HG03439 (cell line): ENCODE measurements around the gene FAXDC2.
"Not testable (repeated sequence)": the region's sequence is repeated elsewhere in the genome, so short reads cannot be mapped to it uniquely, and the experiment has no call there.

Experiments used
- ATAC-seq: cut with Tn5 transposase; IDR thresholded peaks from one replicate; pipeline ENCODE4 v1.9.1; 2021; ENCODE audit warnings: mild to moderate bottlenecking, moderate library complexity; ENCODE audit not compliant: unreplicated experiment

FAXDC2 gene

GRCh38 chr5:154862766-154863165, 12.4 kb upstream of the FAXDC2 start:
- ATAC-seq: no peak

- ATAC-seq: no peak
Observed at GRCh38 chr5:154861946-154862345, 11.5 kb upstream of the FAXDC2 start.

- ATAC-seq: no peak
Observed at GRCh38 chr5:154860765-154861164, 10.4 kb upstream of the FAXDC2 start.

- ATAC-seq: no peak
Observed at GRCh38 chr5:154860123-154860522, 9.7 kb upstream of the FAXDC2 start.

GRCh38 chr5:154858972-154859871, 8.8 kb upstream of the FAXDC2 start:
- no peak for ATAC-seq

GRCh38 chr5:154858297-154858971, 8.0 kb upstream of the FAXDC2 start, which contains the start of gene CNOT8:
Gene CNOT8 (plus strand): TSS chr5:154858627. CDS start chr5:154863279, 4,652 bp downstream.
- peak; percentile 80 for ATAC-seq

GRCh38 chr5:154857530-154858296, 7.3 kb upstream of the FAXDC2 start:
- peak; percentile 67 for ATAC-seq

- ATAC-seq: no peak
Observed at GRCh38 chr5:154851351-154851750, 948 bp upstream of the FAXDC2 start.

GRCh38 chr5:154849791-154850201, 607 bp downstream of the FAXDC2 start:
- ATAC-seq: no peak

GRCh38 chr5:154849264-154849785, 1.1 kb downstream of the FAXDC2 start:
- no peak for ATAC-seq

- no peak for ATAC-seq
Observed at GRCh38 chr5:154844809-154845208, 5.6 kb downstream of the FAXDC2 start.

- ATAC-seq: no peak
Observed at GRCh38 chr5:154842689-154843530, 7.5 kb downstream of the FAXDC2 start.

GRCh38 chr5:154841273-154841661, 9.1 kb downstream of the FAXDC2 start:
- ATAC-seq: no peak

GRCh38 chr5:154840435-154841272, 9.7 kb downstream of the FAXDC2 start:
- ATAC-seq: no peak

GRCh38 chr5:154837009-154837901, 13.1 kb downstream of the FAXDC2 start:
- ATAC-seq: no peak

GRCh38 chr5:154836225-154836624, 14.2 kb downstream of the FAXDC2 start:
- ATAC-seq: no peak

GRCh38 chr5:154835701-154836052, 14.7 kb downstream of the FAXDC2 start:
- not testable (repeated sequence) for ATAC-seq

- no peak for ATAC-seq
Observed at GRCh38 chr5:154834053-154834452, 16.4 kb downstream of the FAXDC2 start.
